GM19099 (cell line): ENCODE data around the gene NLK.

ENCODE experiments used
- POLR2A ChIP-seq: IDR thresholded peaks from 3 replicates; pipeline ENCODE4 v1.6.1; 2011; ENCODE audit warnings: low read depth; ENCODE audit not compliant: insufficient read length; ENCODE audit errors: extremely low read depth

Gene NLK

DNA sequence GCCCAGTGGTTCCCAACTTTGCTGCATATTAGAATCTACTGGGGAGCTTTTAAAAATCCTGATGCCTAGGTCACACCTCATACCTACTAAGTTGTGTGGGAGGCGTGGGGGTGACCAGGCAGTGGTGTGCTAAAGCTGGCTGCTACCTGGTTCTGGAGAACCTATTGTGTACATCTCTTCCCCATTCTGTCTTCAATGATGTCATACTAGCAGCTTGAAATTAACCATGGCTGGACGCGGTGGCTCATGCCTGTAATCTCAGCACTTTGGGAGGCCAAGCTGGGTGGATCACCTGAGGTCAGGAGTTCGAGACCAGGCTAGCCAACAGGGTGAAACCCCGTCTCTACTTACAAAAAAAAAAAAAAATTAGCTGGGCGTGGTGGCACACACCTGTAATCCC lies 11.3 kb upstream of the NLK start:
- no peak for TF ChIP-seq POLR2A

- TF ChIP-seq POLR2A: no peak
These were observed 8.3 kb upstream of the NLK start for GRCh38 chr17:28033972-28034714.

GRCh38 chr17:28038802-28039201 lies 3.7 kb upstream of the NLK start:
- no peak for TF ChIP-seq POLR2A

GRCh38 chr17:28039251-28039650 lies 3.2 kb upstream of the NLK start:
- TF ChIP-seq POLR2A: no peak

DNA sequence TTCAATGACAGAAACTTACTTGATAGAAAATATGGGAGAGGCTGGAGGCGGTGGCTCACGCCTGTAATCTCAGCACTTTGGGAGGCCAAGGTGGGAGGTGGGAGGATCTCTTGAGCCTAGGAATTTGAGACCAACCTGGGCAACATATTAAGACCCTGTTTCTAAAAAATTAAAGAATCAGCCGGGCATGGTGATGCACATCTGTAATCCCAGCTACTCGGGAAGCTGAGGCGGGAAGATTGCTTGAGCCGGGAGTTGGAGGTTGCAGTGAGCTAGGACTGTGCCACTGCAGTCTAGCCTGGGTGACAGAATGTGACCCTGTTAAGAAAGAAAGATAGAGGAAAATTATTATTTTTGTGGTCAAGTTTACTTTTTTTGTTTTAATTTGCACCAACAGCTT lies 2.1 kb upstream of the NLK start:
- no peak for TF ChIP-seq POLR2A

GRCh38 chr17:28041068-28041843 lies 1.2 kb upstream of the NLK start:
- peak; percentile 90 for TF ChIP-seq POLR2A

DNA sequence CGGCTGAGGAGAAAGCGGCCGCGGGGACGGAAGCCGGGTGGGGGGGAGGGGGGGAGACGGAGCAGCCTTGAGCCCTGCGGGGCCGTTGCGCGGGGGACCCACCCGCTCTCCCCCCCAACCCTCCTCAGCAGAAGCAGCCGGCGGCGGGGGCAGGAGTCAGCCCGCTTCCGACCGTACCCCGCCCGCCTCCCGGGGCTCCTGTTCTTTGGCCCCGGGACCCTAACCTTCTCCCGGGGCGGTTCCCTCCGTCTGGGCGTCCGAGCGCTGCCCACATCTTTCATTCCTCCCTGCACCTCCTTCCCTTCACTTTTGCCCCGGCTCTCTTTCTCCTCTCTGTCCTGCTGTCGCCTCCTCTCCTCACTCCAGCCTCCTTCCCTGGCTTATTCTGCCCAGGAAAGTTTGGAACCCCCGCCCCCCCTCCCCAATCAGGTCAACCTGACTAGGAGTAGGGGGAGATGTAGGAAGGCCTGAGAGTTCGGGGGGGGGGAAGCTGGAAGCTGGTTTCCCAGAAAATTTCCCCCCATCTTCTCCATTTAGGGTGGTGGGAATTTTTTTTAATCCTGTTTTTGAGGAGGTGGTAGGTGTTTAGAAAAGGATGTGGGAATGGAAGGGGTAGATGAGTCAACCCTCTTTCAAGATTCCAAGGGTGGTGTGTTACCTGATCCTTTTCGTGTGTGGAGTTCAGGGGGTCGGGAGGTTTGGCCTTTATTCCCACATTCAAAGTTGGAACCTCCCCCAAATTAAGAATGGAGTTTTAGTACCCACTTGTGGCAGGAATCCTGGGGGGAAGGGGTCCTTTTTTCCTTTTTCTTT lies 427 bp upstream of the NLK start:
- TF ChIP-seq POLR2A: no peak

DNA sequence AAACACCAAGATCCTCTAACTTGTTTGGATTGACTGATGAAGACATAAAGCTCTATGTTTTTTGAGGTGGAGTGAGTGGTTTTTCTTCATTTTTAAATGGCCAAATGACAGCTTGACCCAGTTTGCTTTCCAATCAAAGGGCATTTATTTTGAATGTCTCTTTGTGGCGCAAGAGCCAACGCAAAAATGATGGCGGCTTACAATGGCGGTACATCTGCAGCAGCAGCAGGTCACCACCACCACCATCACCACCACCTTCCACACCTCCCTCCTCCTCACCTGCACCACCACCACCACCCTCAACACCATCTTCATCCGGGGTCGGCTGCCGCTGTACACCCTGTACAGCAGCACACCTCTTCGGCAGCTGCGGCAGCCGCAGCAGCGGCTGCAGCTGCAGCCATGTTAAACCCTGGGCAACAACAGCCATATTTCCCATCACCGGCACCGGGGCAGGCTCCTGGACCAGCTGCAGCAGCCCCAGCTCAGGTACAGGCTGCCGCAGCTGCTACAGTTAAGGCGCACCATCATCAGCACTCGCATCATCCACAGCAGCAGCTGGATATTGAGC lies 329 bp downstream of the NLK start:
- TF ChIP-seq POLR2A: no peak

DNA sequence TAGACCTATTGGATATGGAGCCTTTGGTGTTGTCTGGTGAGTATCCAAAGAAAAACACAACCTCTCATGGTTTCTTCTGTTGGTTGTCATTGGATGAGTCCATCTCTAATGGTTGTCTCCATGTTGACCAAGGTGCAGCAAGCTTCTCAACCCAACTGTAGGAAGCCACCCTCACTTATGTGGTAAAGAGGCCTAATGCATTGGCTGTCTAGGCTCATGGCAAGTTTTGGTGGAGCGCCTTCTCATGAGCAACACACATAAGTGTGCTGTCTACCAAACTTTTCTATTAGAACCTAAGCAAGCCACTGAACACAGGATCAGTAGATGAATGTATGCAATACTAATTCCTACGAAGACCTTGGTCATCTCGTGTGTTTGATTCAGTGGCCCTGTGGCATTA lies 819 bp downstream of the NLK start:
- TF ChIP-seq POLR2A: no peak

GRCh38 chr17:28043741-28044140 lies 1.3 kb downstream of the NLK start:
- no peak for TF ChIP-seq POLR2A

DNA sequence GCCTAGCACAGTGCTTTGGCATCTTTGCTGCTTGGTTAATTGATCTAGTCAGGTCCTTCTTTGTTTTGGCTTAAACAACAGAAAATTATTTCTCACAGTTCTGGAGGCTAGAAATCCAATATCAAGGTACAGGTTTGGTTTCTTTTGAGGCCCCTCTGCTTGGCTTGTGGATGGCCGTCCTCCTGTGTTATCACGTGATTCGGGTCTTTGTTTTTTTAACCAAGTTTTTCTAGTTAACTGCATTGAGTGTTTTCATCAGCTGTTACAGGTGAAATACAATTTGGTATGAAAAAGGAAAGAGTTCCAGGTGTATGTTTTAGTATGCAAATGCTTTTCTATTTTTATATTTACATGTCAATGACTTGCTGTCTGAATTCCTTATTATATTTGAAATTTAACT lies 2.8 kb downstream of the NLK start:
- no peak for TF ChIP-seq POLR2A

- TF ChIP-seq POLR2A: no peak
These were observed 3.8 kb downstream of the NLK start for GRCh38 chr17:28046034-28046825.

DNA sequence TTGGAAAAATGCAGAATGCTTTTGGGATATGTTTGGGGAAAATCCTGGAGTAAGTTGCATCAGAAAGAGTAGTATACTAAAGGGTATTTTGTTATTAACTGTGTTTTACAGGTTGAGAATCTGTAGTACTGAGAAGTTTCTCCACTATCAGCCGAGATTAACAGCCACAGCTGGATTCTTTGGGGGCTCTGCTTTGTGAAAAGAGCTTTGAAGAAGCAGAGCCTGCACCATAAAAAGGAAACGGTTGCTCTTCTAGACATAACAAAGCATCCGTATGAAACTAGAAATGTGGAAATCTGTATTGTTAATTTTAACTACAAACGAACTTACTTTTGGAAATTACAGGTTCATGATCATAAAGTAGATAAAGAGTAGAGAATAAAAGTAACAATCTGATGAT lies 5.3 kb downstream of the NLK start:
- no peak for TF ChIP-seq POLR2A

DNA sequence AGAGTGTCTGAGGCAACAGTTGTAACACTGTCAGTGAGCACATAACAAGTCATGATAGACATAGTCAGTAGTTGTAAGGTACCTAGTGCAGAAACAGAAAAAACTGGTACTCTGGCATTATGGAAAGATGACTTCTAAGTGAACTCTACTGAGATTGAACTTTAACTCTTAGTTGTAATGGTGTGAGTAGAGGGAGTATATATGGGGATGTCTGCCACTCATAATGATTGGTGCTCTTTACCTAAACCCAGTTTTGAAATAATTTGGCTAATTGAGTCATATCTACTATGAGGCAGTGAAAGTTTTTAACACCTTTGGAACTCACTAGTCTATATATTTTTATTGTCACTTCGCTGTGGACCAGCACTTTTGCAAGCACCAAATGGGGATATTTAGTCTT lies 6.6 kb downstream of the NLK start:
- no peak for TF ChIP-seq POLR2A
